Myocyte (in vitro differentiated cells): ENCODE results near the gene NOD2. TPM values are rescaled to one million over a fixed set of nuclear protein-coding genes. Genes with fewer than 3 reads are reported as not detected.

ENCODE experiments used
- DNase-seq: peaks from one replicate; pipeline ENCODE4 v3.0.0-alpha.2; 2012; ENCODE audit warnings: low read depth
- polyA plus RNA-seq: library from polyadenylated mRNA; unstranded; fragments of >200 nt; gene quantifications from one replicate; pipeline ENCODE4 v1.2.1, GENCODE V29; 2012; ENCODE audit warnings: missing spikeins
- total RNA-seq: library from RNA; depleted of rRNA; stranded (reverse); fragments of >200 nt; gene quantifications from 2 replicates; pipeline ENCODE4 v1.2.3, GENCODE V29; 2014

Gene NOD2
- 0.31 and 0.99 TPM in 2 replicates for total RNA-seq
- 0.26 TPM for polyA plus RNA-seq

GRCh38 chr16:50692999-50693781, at the start of gene NOD2:
Gene NOD2 (plus strand): TSS chr16:50693606. CDS start chr16:50699496, 5,890 bp downstream.
- DNase-seq: no peak

DNA sequence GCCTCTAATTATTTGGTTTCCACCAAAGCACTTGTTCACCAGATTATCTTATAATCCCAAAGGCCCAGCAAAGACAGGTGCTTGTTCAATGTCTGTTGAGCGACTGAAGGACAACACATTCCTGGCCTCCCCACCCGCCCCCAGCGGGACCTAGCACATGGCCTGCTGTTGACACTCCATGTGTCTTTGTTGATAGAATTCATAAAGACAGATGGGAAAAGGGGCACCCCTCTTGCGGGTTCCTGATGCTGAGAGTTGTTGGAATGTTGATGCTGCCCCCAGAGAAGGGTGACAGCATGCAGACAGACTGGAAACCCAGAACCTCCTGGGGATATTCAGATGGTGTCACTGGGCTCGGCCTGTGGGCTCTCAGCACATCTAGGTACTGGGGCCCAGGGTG, 49.2 kb upstream of the NOD2 start:
- DNase-seq: no peak

DNA sequence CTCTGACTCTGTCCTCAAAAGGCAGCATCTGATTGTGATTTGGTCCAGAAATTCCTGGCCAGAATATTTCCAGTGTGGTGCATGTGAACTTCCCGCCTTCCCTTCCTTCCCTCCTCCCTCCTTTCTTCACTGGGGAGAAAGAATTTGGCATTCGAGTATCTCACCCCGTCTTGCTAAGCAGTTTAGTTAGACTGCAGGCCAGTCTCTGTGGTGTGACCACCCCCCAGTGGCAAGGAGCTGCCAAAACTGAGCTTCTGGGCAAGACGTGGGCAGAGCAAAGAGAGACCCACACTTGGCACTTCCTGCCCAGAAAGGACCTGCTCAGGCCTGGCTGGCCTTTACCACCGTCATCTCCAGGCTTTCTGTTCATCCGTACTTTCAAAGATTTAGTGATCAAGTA, 48.7 kb upstream of the NOD2 start:
- DNase-seq: peak; percentile 35

DNA sequence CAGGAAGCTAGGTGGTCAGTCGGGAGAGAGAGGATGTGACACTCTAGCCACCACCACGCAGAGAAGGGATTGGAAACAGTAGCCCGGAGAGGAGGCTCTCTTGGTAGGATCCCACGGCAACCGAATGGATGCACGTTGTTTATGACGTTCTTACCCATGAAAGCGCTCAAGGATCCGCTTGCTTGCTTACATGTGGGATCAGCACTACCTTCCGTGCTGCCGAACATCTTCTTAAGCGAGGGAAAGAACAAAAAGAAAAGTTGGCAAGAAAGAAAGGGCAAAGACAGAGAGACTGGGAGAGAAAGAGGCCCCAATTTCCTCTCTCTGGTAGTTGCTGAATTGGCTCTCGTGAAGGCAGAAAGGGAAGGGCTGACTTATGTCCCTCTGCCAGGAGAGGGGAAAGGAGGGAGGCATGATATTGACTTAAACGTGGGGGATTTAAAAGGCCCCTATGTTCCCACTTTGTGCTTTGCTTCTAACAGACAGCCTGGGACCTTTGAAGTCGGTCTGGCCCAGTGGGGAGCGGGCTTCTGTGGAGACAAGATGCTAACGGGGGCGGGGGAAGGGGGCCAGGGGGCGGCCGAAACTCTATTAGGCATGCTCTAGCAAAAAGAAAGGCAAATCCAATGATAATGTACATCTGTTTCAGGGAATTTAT, 47.7 kb upstream of the NOD2 start:
- no peak for DNase-seq

GRCh38 chr16:50646345-50646744, 47.1 kb upstream of the NOD2 start:
- no peak for DNase-seq

GRCh38 chr16:50651835-50652438, 41.5 kb upstream of the NOD2 start:
- no peak for DNase-seq

GRCh38 chr16:50652836-50653425, 40.5 kb upstream of the NOD2 start:
- no peak for DNase-seq

DNA sequence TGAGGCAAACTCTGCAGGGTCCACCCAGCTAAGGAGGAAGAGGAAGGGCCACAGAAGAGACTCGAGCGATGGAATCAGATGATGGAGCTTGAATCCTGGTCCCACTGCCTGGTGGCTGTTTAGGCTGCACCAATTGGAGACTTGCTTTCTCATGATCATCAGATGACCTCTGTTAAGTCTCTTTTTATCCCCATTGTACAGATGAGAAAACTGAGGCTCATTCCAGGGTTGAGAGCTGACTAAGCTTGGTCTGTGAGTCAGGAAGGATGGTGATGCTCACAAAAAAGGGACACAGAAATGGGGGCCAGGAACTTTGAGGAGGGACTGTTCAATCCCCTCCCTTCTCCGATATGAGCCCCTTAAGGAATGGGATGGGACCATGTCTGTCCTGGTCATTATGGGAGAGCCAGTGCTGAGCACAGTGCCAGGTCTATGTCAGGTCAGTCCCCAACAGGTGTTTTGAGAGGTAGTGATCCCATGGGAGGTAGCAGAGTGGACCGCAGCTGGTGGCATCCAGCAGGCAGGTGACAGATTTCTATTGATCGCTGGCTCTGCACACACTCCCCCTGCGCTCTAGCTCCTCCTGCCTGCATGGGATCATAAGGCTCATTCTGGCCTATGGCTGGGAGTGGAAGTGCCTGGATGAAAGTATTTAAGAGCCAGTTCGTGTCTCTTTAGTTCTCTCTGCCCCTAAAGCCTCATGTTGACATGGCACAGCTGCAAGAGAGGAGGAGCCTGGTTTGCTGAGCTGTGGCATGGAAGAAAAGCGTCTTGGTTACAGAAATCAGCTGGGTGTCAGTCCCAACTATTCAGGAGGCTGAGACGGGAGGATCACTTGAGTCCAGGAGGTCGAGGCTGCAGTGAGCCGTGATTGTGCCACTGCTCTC, 39.5 kb upstream of the NOD2 start:
- peak; percentile 24 for DNase-seq

DNA sequence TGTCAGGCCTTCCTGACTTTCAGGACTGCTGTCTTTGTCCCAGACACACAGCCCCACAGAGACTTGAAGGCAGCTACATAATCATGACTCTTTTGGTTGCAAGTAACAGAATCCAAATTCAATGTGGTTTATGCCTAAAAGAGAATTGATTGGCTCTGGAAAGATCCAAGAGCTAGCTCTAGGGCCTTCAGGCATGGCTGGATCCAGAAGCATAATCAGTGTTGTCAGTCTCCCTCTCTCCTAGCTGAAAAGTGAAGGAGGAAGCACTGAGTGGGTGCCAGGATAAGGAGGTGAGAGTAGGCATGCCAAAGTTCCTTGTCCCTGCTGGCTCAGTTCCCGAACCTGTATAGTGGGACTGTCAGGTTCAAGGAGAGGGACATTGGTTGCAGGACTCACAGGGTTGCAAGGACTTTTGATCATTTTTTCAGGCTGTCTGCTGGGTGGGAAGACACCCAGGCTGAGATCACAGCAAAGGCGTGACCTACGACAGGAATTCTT, 37.8 kb upstream of the NOD2 start:
- DNase-seq: no peak

DNA sequence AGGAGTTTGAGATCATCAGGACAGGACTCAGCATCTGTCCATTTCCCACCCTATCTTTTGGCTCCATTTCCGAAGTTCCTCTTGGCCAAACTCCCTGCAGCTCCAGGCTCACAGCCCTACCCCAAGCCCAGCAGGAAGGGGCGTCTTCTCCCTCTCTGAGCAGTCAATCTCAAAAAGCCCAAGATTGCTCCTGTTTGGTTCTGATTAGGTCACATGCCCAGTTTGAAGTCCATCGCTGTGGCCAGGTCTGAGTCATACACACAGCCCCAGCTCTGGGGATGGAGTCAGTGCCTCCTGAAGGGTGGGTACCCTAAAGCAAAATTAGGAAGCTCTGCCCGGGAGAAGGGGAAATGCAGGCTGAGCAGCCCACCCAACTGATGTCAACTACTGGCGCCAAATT, 36.2 kb upstream of the NOD2 start:
- DNase-seq: no peak

GRCh38 chr16:50659806-50660205, 33.6 kb upstream of the NOD2 start:
- DNase-seq: no peak

GRCh38 chr16:50662306-50662940, 31.0 kb upstream of the NOD2 start:
- DNase-seq: no peak

DNA sequence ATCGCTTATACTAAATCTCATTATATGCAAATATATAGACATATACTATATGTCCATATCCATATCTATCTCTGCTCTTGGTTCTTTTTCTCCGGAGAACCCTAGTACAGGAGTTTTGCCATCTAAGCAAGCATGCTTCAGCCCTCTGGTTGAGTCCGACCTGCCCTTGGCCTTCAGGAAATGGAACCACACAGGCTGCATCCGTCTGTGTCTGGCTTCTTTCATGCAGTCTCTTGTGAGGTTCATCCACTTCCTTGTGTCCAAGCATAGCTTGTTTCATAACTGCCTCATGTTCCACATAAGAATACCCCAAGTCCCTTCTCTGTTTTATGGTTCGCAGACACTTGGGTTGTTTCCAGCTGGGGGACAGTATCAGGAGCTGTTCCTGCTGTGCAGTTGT, 29.1 kb upstream of the NOD2 start:
- no peak for DNase-seq

DNA sequence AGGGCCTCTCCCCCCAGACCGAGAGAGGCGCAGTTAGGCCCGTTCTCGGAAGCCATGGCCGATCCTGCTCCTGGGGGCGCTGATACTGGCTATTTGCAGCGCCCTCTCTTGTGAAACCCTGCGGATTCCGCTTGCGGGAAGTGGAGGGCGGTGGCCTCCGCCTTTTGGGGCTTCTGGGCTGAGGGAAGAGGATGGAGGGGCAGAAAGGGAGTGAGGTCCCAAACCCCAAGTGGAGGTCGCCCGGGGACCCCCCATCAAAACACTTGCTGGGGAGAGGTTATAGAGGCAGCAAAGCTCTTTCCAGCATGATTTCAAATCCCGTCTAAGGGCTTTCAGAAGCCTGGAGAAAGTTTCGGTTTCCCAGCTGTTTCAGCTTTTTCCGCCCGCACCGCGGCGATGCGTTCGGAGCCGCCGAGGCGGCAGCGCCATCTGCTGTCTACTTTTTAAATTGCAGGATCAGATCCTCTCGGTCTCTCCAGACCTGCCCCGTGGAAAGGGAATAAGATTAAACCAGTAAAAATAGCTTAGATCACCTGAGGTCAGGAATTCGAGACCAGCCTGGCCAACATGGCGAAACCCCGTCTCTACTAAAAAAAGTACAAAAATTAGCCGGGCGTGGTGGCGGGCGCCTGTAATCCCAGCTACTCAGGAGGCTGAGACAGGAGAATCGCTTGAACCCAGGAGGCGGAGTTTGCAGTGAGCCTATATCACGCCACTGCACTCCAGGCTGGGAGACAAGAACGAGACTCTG, 28.1 kb upstream of the NOD2 start:
- peak; percentile 70 for DNase-seq

DNA sequence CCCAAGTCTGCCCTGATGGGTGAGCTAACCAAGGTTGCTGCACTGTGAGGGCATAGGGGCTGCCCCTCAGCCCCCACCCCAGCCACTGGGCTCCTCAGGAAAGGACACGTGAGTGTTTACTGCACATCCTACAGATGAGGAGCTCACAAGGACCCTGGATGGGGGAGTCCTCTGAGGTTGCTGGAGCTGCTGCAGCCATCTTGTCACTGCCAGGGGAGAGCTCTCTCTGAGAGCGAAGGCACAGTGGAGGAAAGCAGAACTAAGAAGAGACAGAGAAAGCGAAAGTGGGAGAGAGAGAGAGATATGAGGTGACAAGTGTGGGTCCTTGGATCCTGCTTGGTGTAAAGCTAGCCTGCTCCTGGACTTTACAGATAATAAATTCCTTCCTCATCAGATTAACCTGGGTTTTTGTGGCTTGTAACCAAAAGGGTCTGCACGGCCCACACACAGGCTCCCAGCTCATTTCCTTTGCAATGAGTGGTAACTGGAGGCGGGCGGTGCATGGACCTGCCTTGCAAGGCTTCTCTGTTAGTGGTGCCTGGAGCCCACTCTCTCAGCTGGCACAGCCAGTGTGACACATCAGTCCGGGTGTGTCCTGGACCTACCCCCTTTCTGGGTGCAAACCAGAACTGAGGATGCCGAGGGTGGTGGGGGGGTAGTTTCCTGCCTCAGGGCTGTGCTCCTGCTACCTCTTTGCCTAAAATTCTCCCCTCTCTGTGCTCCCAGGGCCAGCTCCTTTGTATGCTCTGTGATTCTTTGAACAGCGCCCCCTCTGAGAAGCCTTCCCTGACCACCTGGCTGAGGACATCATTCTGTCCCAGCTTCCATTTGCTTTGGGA, 26.5 kb upstream of the NOD2 start:
- DNase-seq: no peak

DNA sequence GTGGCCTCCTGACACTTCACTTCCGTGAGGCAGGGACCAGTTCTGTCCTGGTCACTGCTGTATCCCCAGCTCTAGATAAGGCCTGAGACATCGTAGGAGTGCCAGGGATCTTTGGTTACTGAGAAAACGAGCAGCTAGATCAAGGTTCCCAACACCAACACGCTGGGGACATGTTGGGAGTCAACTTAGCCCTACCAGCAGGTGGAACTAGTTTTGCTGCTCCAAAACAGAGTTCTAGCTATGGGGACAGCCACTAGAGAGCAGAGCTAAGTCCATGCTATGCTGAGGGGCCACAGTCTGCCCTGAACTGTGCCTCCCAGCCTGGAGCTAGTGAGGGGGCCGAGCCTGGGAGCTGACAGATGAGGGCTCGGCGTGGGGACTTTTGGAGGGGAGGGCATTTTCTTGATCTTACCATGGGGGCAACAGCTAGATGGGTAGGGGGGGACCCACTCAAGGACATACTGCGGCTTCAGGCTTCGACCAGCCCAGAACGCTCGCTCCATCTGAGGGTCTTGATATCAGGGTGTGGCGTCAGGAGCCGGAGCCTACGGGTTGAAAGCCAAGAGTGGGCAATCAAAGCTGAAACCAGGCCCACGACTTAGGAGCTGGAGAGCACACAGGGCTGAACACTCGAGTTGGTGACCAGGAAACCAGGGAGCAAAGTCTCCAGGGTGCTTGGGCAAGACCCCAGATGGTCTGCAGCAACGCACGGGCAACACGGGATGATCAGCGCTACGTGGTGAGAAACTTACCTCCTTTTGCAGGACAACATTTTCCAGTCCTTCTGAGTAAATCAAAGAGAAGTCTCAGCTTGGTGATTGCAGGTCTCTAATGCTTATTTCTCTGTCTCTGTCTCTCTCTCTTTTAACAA, 25.7 kb upstream of the NOD2 start:
- DNase-seq: peak; percentile 45

DNA sequence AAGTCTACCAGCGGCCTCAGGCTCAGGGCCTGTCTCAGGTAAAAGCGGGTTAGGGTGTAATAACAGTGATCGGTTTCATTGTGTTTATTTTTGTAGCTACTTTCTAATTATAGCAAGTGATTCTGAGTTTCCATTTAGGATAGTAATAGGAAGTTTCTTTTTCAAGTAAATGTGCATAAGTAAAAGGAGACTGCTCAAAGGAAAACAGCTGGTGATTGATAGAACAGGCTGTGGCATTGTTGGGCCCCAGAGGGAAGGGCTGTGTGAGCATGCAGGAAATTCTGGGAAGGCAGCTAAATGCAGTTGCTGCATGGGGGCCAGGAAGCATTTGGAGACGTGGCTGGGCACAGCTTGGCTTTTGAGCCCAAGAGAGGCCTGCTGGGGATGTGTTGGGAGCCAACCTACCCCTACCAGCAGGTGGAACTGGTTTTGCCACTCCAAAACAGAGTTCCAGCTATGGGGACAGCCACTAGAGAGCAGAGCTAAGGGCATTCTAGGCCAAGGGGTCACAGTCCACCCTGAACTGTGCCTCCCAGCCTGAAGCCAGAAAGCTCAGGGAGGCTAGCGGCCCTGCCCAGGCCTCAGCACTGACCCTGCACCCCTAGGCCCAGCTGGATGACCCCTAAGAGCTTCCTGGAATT, 24.9 kb upstream of the NOD2 start:
- DNase-seq: peak; percentile 90
